Measurements from ENCODE around the gene LGALS16.
A peak's percentile ranks its signal among the peaks of the same experiment; 100 is the strongest.
"Not testable (repeated sequence)": the region's sequence is repeated elsewhere in the genome, so short reads cannot be mapped to it uniquely, and the experiment has no call there.

LGALS16 gene

GRCh38 chr19:39661565-39661964 lies 5.9 kb downstream of the LGALS16 start:
- no peak overlapping the region for H3K4me3 Mint-ChIP-seq
- no peaks in the 10 kb centered on the region for H3K4me1 Mint-ChIP-seq (ENCODE audit: low read depth)
- H3K36me3 Mint-ChIP-seq (ENCODE audit: low read depth) = no peaks in the 10 kb centered on the region
- H3K9me3 Mint-ChIP-seq = peaks cover 5% of the 10 kb centered on the region
- H3K27me3 Mint-ChIP-seq (ENCODE audit: low read depth) = no peaks in the 10 kb centered on the region
- no peak overlapping the region for H3K27ac Mint-ChIP-seq

- not testable (repeated sequence) for H3K9me3 Mint-ChIP-seq; H3K4me1 Mint-ChIP-seq (ENCODE audit: low read depth); H3K27me3 Mint-ChIP-seq (ENCODE audit: low read depth); H3K4me3 Mint-ChIP-seq; H3K27ac Mint-ChIP-seq; H3K36me3 Mint-ChIP-seq (ENCODE audit: low read depth)
These were observed 14.1 kb downstream of the LGALS16 start for GRCh38 chr19:39669860-39670259.

GRCh38 chr19:39670998-39671397 lies 15.3 kb downstream of the LGALS16 start:
- H3K36me3 Mint-ChIP-seq (ENCODE audit: low read depth) = no peaks in the 10 kb centered on the region
- no peak overlapping the region for H3K27ac Mint-ChIP-seq
- H3K27me3 Mint-ChIP-seq (ENCODE audit: low read depth) = peaks cover 8% of the 10 kb centered on the region
- H3K4me1 Mint-ChIP-seq (ENCODE audit: low read depth) = peaks cover 14% of the 10 kb centered on the region
- H3K9me3 Mint-ChIP-seq = no peaks in the 10 kb centered on the region
- H3K4me3 Mint-ChIP-seq = no peak overlapping the region

GRCh38 chr19:39671739-39672363 lies 16.1 kb downstream of the LGALS16 start:
- Mint-ChIP-seq H3K4me1 (ENCODE audit: low read depth) (peaks cover 16% of the 10 kb centered on the region), H3K27ac (no peak overlapping the region), H3K36me3 (ENCODE audit: low read depth) (no peaks in the 10 kb centered on the region), H3K27me3 (ENCODE audit: low read depth) (peaks cover 8% of the 10 kb centered on the region), H3K9me3 (no peaks in the 10 kb centered on the region), H3K4me3 (no peak overlapping the region)

- Mint-ChIP-seq H3K9me3 (no peaks in the 10 kb centered on the region), H3K4me1 (ENCODE audit: low read depth) (peaks cover 16% of the 10 kb centered on the region), H3K27ac (no peak overlapping the region), H3K36me3 (ENCODE audit: low read depth) (no peaks in the 10 kb centered on the region), H3K4me3 (no peak overlapping the region), H3K27me3 (ENCODE audit: low read depth) (peaks cover 8% of the 10 kb centered on the region)
These were observed 16.8 kb downstream of the LGALS16 start for GRCh38 chr19:39672473-39672872.

- H3K9me3 Mint-ChIP-seq; H3K36me3 Mint-ChIP-seq (ENCODE audit: low read depth); H3K27ac Mint-ChIP-seq; H3K4me3 Mint-ChIP-seq; H3K27me3 Mint-ChIP-seq (ENCODE audit: low read depth): not testable (repeated sequence)
- peaks cover 27% of the 10 kb centered on the region for H3K4me1 Mint-ChIP-seq (ENCODE audit: low read depth)
These were observed 18.1 kb downstream of the LGALS16 start for GRCh38 chr19:39673862-39674261.

- H3K27ac Mint-ChIP-seq = peak overlapping the region; percentile 72
- H3K27me3 Mint-ChIP-seq (ENCODE audit: low read depth) = peaks cover 5% of the 10 kb centered on the region
- peaks cover 43% of the 10 kb centered on the region for H3K4me1 Mint-ChIP-seq (ENCODE audit: low read depth)
- H3K9me3 Mint-ChIP-seq = no peaks in the 10 kb centered on the region
- H3K4me3 Mint-ChIP-seq = peak overlapping the region; percentile 20
- no peaks in the 10 kb centered on the region for H3K36me3 Mint-ChIP-seq (ENCODE audit: low read depth)
These were observed 20.3 kb downstream of the LGALS16 start for GRCh38 chr19:39676004-39676403.

GRCh38 chr19:39677961-39678889 lies 22.5 kb downstream of the LGALS16 start:
- Mint-ChIP-seq H3K27ac (peak overlapping the region; percentile 93), H3K9me3 (no peaks in the 10 kb centered on the region), H3K27me3 (ENCODE audit: low read depth) (no peaks in the 10 kb centered on the region), H3K4me3 (peak overlapping the region; percentile 87), H3K4me1 (ENCODE audit: low read depth) (peaks cover 39% of the 10 kb centered on the region), H3K36me3 (ENCODE audit: low read depth) (peaks cover 3% of the 10 kb centered on the region)

GRCh38 chr19:39679056-39679790 lies 23.5 kb downstream of the LGALS16 start:
- H3K36me3 Mint-ChIP-seq (ENCODE audit: low read depth) = peaks cover 7% of the 10 kb centered on the region
- peak overlapping the region; percentile 93 for H3K27ac Mint-ChIP-seq
- H3K27me3 Mint-ChIP-seq (ENCODE audit: low read depth) = no peaks in the 10 kb centered on the region
- peak overlapping the region; percentile 87 for H3K4me3 Mint-ChIP-seq
- H3K9me3 Mint-ChIP-seq = no peaks in the 10 kb centered on the region
- H3K4me1 Mint-ChIP-seq (ENCODE audit: low read depth) = peaks cover 42% of the 10 kb centered on the region

GRCh38 chr19:39679791-39680168 lies 24.1 kb downstream of the LGALS16 start:
- peaks cover 42% of the 10 kb centered on the region for H3K4me1 Mint-ChIP-seq (ENCODE audit: low read depth)
- no peaks in the 10 kb centered on the region for H3K27me3 Mint-ChIP-seq (ENCODE audit: low read depth)
- H3K9me3 Mint-ChIP-seq = no peaks in the 10 kb centered on the region
- peak overlapping the region; percentile 93 for H3K27ac Mint-ChIP-seq
- peaks cover 8% of the 10 kb centered on the region for H3K36me3 Mint-ChIP-seq (ENCODE audit: low read depth)
- peak overlapping the region; percentile 87 for H3K4me3 Mint-ChIP-seq

GRCh38 chr19:39680593-39680992 lies 24.9 kb downstream of the LGALS16 start:
- peak overlapping the region; percentile 8 for H3K4me3 Mint-ChIP-seq
- H3K27ac Mint-ChIP-seq = peak overlapping the region; percentile 93
- no peaks in the 10 kb centered on the region for H3K27me3 Mint-ChIP-seq (ENCODE audit: low read depth)
- H3K9me3 Mint-ChIP-seq = no peaks in the 10 kb centered on the region
- peaks cover 15% of the 10 kb centered on the region for H3K36me3 Mint-ChIP-seq (ENCODE audit: low read depth)
- H3K4me1 Mint-ChIP-seq (ENCODE audit: low read depth) = peaks cover 39% of the 10 kb centered on the region

- H3K27ac Mint-ChIP-seq = no peak overlapping the region
- H3K36me3 Mint-ChIP-seq (ENCODE audit: low read depth) = peaks cover 22% of the 10 kb centered on the region
- no peak overlapping the region for H3K4me3 Mint-ChIP-seq
- no peaks in the 10 kb centered on the region for H3K27me3 Mint-ChIP-seq (ENCODE audit: low read depth)
- H3K4me1 Mint-ChIP-seq (ENCODE audit: low read depth) = peaks cover 38% of the 10 kb centered on the region
- no peaks in the 10 kb centered on the region for H3K9me3 Mint-ChIP-seq
These were observed 25.7 kb downstream of the LGALS16 start for GRCh38 chr19:39681416-39681815.

GRCh38 chr19:39684267-39684666 lies 28.6 kb downstream of the LGALS16 start:
- Mint-ChIP-seq H3K9me3 (peaks cover 2% of the 10 kb centered on the region), H3K4me1 (ENCODE audit: low read depth) (peaks cover 28% of the 10 kb centered on the region), H3K27ac (no peak overlapping the region), H3K36me3 (ENCODE audit: low read depth) (peaks cover 26% of the 10 kb centered on the region), H3K27me3 (ENCODE audit: low read depth) (no peaks in the 10 kb centered on the region), H3K4me3 (no peak overlapping the region)

- Mint-ChIP-seq H3K4me1 (ENCODE audit: low read depth) (peaks cover 16% of the 10 kb centered on the region), H3K27ac (no peak overlapping the region), H3K9me3 (peaks cover 4% of the 10 kb centered on the region), H3K4me3 (no peak overlapping the region), H3K36me3 (ENCODE audit: low read depth) (peaks cover 26% of the 10 kb centered on the region), H3K27me3 (ENCODE audit: low read depth) (peaks cover 5% of the 10 kb centered on the region)
These were observed 31.0 kb downstream of the LGALS16 start for GRCh38 chr19:39686739-39687138.
